GM12878 (cell line): ENCODE measurements around the gene APPL2.

ENCODE experiments used
- BRCA1 ChIP-seq: IDR thresholded peaks from 2 replicates; pipeline ENCODE4 v1.6.1; 2011; ENCODE audit warnings: low read depth, low read length, improper control_type of control experiment
- ETV6 ChIP-seq, 2 experiments: fragments of 450-650 bp in 1 of 2; IDR thresholded peaks in 1 of 2; conservative IDR thresholded peaks in 1 of 2; 2 replicates each; pipeline ENCODE4 v1.6.1; 2014; ENCODE audit warnings: antibody characterized with exemption in 1 of 2, borderline replicate concordance in 1 of 2, low read depth in 1 of 2, mild to moderate bottlenecking in 1 of 2, moderate library complexity in 1 of 2
- EZH2 ChIP-seq: IDR thresholded peaks from 2 replicates; pipeline ENCODE4 v1.6.1; 2012; ENCODE audit warnings: low read depth, mild to moderate bottlenecking, control low read depth, inconsistent platforms, low read length, borderline replicate concordance; ENCODE audit not compliant: control insufficient read depth
- FOS ChIP-seq: IDR thresholded peaks from 3 replicates; pipeline ENCODE4 v1.6.1; 2011; ENCODE audit warnings: borderline replicate concordance; ENCODE audit not compliant: insufficient read length; ENCODE audit errors: extremely low read depth
- GABPA ChIP-seq: IDR thresholded peaks from 2 replicates; pipeline ENCODE4 v1.6.1; 2014; ENCODE audit warnings: antibody characterized with exemption, low read depth, mild to moderate bottlenecking, inconsistent platforms
- POLR2A ChIP-seq: IDR thresholded peaks from 2 replicates; pipeline ENCODE4 v1.6.1; 2011; ENCODE audit warnings: low read depth, mild to moderate bottlenecking, low read length
- YY1 ChIP-seq: IDR thresholded peaks from 2 replicates; pipeline ENCODE4 v1.6.1; 2011; ENCODE audit warnings: low read depth, mild to moderate bottlenecking, low read length
- ZNF622 ChIP-seq: fragments of 450-650 bp; IDR thresholded peaks from 2 replicates; pipeline ENCODE4 v1.6.1; 2017; ENCODE audit warnings: mild to moderate bottlenecking, inconsistent platforms
- TF ChIP-seq, protein P1 (sequence below), 3 experiments: IDR thresholded peaks in 2 of 3; conservative IDR thresholded peaks in 1 of 3; 2 replicates each; pipeline ENCODE4 v1.5.1; 2011; ENCODE audit warnings: low read depth in 3 of 3, low read length in 3 of 3, mild to moderate bottlenecking in 3 of 3, control low read depth in 2 of 3, moderate library complexity in 2 of 3, inconsistent platforms in 1 of 3, mixed read lengths in 1 of 3; ENCODE audit not compliant: control insufficient read depth in 2 of 3, insufficient read depth in 1 of 3; ENCODE audit errors: extremely low read depth in 1 of 3
- TF ChIP-seq, protein P2 (sequence below): IDR thresholded peaks from 2 replicates; pipeline ENCODE4 v1.6.1; 2012; ENCODE audit warnings: mild to moderate bottlenecking, low read depth, low read length
- TF ChIP-seq, protein P3 (sequence below): fragments of 450-650 bp; IDR thresholded peaks from 2 replicates; pipeline ENCODE4 v1.6.1; 2017; ENCODE audit warnings: antibody characterized with exemption, mild to moderate bottlenecking, moderate library complexity
- TF ChIP-seq, protein P4 (sequence below): fragments of 450-650 bp; formaldehyde crosslinking; IDR thresholded peaks from 2 replicates; pipeline ENCODE4 v1.4.0; 2020; ENCODE audit warnings: mild to moderate bottlenecking, moderate library complexity
- TF ChIP-seq, protein P5 (sequence below): IDR thresholded peaks from 2 replicates; pipeline ENCODE4 v1.6.1; 2011; ENCODE audit warnings: borderline replicate concordance, low read depth, mild to moderate bottlenecking, moderate library complexity, mixed read lengths, low read length; ENCODE audit not compliant: insufficient read depth; ENCODE audit errors: extremely low read length

DNA sequence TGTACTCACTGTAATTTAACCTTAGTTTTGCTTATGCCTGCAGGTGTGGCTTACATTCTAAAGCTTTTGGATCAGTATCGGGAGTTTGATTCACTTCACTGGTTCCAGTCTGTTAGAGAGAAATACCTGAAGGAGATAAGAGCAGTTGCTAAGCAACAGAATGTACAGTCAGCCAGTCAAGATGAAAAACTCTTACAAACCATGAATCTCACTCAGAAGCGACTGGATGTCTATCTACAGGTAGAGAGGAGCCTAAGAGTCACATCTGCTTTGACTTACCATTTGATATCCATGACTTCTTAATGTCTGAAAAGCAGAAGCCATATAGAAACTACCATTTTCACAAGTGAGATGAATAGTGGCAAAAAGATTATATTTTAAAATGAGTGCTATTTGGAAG is 71.9 kb downstream of the APPL2 start:
- TF ChIP-seq ETV6 (conservative IDR thresholded peaks at IDR 0.05 in 1 of 2, IDR thresholded peaks at IDR 0.05 in 1 of 2; ENCODE audit: borderline replicate concordance in 1 of 2, low read depth in 1 of 2) (no peak), BRCA1 (no peak), EZH2 (no peak), YY1 (no peak), FOS (no peak), GABPA (no peak), POLR2A (no peak), ZNF622 (no peak)
- TF ChIP-seq, protein P1, sequence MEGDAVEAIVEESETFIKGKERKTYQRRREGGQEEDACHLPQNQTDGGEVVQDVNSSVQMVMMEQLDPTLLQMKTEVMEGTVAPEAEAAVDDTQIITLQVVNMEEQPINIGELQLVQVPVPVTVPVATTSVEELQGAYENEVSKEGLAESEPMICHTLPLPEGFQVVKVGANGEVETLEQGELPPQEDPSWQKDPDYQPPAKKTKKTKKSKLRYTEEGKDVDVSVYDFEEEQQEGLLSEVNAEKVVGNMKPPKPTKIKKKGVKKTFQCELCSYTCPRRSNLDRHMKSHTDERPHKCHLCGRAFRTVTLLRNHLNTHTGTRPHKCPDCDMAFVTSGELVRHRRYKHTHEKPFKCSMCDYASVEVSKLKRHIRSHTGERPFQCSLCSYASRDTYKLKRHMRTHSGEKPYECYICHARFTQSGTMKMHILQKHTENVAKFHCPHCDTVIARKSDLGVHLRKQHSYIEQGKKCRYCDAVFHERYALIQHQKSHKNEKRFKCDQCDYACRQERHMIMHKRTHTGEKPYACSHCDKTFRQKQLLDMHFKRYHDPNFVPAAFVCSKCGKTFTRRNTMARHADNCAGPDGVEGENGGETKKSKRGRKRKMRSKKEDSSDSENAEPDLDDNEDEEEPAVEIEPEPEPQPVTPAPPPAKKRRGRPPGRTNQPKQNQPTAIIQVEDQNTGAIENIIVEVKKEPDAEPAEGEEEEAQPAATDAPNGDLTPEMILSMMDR (IDR thresholded peaks at IDR 0.05 in 2 of 3, conservative IDR thresholded peaks at IDR 0.05 in 1 of 3; ENCODE audit: control insufficient read depth in 2 of 3, extremely low read depth in 1 of 3, insufficient read depth in 1 of 3, low read depth in 3 of 3, low read length in 3 of 3) = no peak
- TF ChIP-seq, protein P2, sequence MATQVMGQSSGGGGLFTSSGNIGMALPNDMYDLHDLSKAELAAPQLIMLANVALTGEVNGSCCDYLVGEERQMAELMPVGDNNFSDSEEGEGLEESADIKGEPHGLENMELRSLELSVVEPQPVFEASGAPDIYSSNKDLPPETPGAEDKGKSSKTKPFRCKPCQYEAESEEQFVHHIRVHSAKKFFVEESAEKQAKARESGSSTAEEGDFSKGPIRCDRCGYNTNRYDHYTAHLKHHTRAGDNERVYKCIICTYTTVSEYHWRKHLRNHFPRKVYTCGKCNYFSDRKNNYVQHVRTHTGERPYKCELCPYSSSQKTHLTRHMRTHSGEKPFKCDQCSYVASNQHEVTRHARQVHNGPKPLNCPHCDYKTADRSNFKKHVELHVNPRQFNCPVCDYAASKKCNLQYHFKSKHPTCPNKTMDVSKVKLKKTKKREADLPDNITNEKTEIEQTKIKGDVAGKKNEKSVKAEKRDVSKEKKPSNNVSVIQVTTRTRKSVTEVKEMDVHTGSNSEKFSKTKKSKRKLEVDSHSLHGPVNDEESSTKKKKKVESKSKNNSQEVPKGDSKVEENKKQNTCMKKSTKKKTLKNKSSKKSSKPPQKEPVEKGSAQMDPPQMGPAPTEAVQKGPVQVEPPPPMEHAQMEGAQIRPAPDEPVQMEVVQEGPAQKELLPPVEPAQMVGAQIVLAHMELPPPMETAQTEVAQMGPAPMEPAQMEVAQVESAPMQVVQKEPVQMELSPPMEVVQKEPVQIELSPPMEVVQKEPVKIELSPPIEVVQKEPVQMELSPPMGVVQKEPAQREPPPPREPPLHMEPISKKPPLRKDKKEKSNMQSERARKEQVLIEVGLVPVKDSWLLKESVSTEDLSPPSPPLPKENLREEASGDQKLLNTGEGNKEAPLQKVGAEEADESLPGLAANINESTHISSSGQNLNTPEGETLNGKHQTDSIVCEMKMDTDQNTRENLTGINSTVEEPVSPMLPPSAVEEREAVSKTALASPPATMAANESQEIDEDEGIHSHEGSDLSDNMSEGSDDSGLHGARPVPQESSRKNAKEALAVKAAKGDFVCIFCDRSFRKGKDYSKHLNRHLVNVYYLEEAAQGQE = no peak
- TF ChIP-seq, protein P3, sequence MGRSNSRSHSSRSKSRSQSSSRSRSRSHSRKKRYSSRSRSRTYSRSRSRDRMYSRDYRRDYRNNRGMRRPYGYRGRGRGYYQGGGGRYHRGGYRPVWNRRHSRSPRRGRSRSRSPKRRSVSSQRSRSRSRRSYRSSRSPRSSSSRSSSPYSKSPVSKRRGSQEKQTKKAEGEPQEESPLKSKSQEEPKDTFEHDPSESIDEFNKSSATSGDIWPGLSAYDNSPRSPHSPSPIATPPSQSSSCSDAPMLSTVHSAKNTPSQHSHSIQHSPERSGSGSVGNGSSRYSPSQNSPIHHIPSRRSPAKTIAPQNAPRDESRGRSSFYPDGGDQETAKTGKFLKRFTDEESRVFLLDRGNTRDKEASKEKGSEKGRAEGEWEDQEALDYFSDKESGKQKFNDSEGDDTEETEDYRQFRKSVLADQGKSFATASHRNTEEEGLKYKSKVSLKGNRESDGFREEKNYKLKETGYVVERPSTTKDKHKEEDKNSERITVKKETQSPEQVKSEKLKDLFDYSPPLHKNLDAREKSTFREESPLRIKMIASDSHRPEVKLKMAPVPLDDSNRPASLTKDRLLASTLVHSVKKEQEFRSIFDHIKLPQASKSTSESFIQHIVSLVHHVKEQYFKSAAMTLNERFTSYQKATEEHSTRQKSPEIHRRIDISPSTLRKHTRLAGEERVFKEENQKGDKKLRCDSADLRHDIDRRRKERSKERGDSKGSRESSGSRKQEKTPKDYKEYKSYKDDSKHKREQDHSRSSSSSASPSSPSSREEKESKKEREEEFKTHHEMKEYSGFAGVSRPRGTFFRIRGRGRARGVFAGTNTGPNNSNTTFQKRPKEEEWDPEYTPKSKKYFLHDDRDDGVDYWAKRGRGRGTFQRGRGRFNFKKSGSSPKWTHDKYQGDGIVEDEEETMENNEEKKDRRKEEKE = no peak
- TF ChIP-seq, protein P4, sequence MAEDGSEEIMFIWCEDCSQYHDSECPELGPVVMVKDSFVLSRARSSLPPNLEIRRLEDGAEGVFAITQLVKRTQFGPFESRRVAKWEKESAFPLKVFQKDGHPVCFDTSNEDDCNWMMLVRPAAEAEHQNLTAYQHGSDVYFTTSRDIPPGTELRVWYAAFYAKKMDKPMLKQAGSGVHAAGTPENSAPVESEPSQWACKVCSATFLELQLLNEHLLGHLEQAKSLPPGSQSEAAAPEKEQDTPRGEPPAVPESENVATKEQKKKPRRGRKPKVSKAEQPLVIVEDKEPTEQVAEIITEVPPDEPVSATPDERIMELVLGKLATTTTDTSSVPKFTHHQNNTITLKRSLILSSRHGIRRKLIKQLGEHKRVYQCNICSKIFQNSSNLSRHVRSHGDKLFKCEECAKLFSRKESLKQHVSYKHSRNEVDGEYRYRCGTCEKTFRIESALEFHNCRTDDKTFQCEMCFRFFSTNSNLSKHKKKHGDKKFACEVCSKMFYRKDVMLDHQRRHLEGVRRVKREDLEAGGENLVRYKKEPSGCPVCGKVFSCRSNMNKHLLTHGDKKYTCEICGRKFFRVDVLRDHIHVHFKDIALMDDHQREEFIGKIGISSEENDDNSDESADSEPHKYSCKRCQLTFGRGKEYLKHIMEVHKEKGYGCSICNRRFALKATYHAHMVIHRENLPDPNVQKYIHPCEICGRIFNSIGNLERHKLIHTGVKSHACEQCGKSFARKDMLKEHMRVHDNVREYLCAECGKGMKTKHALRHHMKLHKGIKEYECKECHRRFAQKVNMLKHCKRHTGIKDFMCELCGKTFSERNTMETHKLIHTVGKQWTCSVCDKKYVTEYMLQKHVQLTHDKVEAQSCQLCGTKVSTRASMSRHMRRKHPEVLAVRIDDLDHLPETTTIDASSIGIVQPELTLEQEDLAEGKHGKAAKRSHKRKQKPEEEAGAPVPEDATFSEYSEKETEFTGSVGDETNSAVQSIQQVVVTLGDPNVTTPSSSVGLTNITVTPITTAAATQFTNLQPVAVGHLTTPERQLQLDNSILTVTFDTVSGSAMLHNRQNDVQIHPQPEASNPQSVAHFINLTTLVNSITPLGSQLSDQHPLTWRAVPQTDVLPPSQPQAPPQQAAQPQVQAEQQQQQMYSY (CRISPR knock-in tag) = no peak
- TF ChIP-seq, protein P5, sequence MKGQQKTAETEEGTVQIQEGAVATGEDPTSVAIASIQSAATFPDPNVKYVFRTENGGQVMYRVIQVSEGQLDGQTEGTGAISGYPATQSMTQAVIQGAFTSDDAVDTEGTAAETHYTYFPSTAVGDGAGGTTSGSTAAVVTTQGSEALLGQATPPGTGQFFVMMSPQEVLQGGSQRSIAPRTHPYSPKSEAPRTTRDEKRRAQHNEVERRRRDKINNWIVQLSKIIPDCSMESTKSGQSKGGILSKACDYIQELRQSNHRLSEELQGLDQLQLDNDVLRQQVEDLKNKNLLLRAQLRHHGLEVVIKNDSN = no peak
